H9 (cell line): ENCODE results near the gene STX16. TPM values are rescaled to one million over a fixed set of nuclear protein-coding genes. Genes with fewer than 3 reads are reported as not detected.
A peak's percentile ranks its signal among the peaks of the same experiment; 100 is the strongest.

Experiments
- DNase-seq: peaks from one replicate; pipeline ENCODE4 v3.0.0-alpha.2; 2017
- H2AFZ ChIP-seq: one replicate; pipeline ENCODE4 v1.6.1; 2013; ENCODE audit warnings: mild to moderate bottlenecking, low read length, control low read depth, moderate library complexity
- H2AK5ac ChIP-seq: 2 replicates; pipeline ENCODE4 v1.6.1; 2013; ENCODE audit warnings: low read length, control low read depth, mixed read lengths; ENCODE audit not compliant: insufficient read length
- H2BK120ac ChIP-seq: one replicate; pipeline ENCODE4 v1.6.1; 2013; ENCODE audit warnings: low read depth, mild to moderate bottlenecking, low read length, control low read depth, inconsistent platforms; ENCODE audit not compliant: poor library complexity, severe bottlenecking
- H2BK12ac ChIP-seq: 2 replicates; pipeline ENCODE4 v1.6.1; 2013; ENCODE audit warnings: low read length, control low read depth, mixed read lengths, low read depth; ENCODE audit not compliant: insufficient read length
- H2BK15ac ChIP-seq: 2 replicates; pipeline ENCODE4 v1.6.1; 2013; ENCODE audit warnings: low read depth, low read length, control low read depth
- H2BK20ac ChIP-seq: one replicate; pipeline ENCODE4 v1.6.1; 2013; ENCODE audit warnings: low read depth, mild to moderate bottlenecking, low read length, control low read depth, inconsistent platforms; ENCODE audit not compliant: poor library complexity, severe bottlenecking
- H2BK5ac ChIP-seq: 2 replicates; pipeline ENCODE4 v1.6.1; 2013; ENCODE audit warnings: low read length, control low read depth, mixed read lengths; ENCODE audit not compliant: insufficient read length
- H3K14ac ChIP-seq: 2 replicates; pipeline ENCODE4 v1.6.1; 2013; ENCODE audit warnings: low read length, control low read depth; ENCODE audit not compliant: insufficient read depth
- H3K18ac ChIP-seq: 2 replicates; pipeline ENCODE4 v1.6.1; 2013; ENCODE audit warnings: low read depth, mild to moderate bottlenecking, mixed read lengths, low read length, control low read depth; ENCODE audit not compliant: insufficient read length
- H3K23ac ChIP-seq: 2 replicates; pipeline ENCODE4 v1.6.1; 2013; ENCODE audit warnings: low read length, control low read depth, mixed read lengths, low read depth; ENCODE audit not compliant: insufficient read length
- H3K23me2 ChIP-seq: 2 replicates; pipeline ENCODE4 v1.6.1; 2013; ENCODE audit warnings: low read depth, mild to moderate bottlenecking, mixed read lengths, low read length, control low read depth; ENCODE audit not compliant: insufficient read length, poor library complexity, severe bottlenecking
- H3K27ac ChIP-seq: 2 replicates; pipeline ENCODE4 v1.5.1; 2013; ENCODE audit warnings: low read length, control low read depth, mixed read lengths, low read depth; ENCODE audit not compliant: insufficient read length
- H3K27me3 ChIP-seq: 2 replicates; pipeline ENCODE4 v1.6.1; 2013; ENCODE audit warnings: low read length, control low read depth, inconsistent platforms; ENCODE audit not compliant: insufficient read depth
- H3K4ac ChIP-seq: 2 replicates; pipeline ENCODE4 v1.6.1; 2013; ENCODE audit warnings: low read depth, mild to moderate bottlenecking, control low read depth, inconsistent platforms, low read length, moderate library complexity
- H3K4me1 ChIP-seq: 2 replicates; pipeline ENCODE4 v1.6.1; 2013; ENCODE audit warnings: low read length, control low read depth, inconsistent platforms; ENCODE audit not compliant: insufficient read depth
- H3K4me2 ChIP-seq: 2 replicates; pipeline ENCODE4 v1.6.1; 2013; ENCODE audit warnings: low read length, control low read depth, mixed read lengths; ENCODE audit not compliant: insufficient read length, insufficient read depth
- H3K56ac ChIP-seq: 2 replicates; pipeline ENCODE4 v1.6.1; 2013; ENCODE audit warnings: low read depth, mild to moderate bottlenecking, mixed read lengths, low read length, control low read depth; ENCODE audit not compliant: insufficient read length
- H3K79me1 ChIP-seq: 2 replicates; pipeline ENCODE4 v1.6.1; 2013; ENCODE audit warnings: low read depth, mild to moderate bottlenecking, moderate library complexity, low read length, control low read depth, inconsistent platforms; ENCODE audit not compliant: insufficient read depth, poor library complexity, severe bottlenecking
- H3K79me2 ChIP-seq: 2 replicates; pipeline ENCODE4 v1.6.1; 2013; ENCODE audit warnings: low read length, control low read depth, inconsistent platforms; ENCODE audit not compliant: insufficient read depth
- H3K9ac ChIP-seq: 2 replicates; pipeline ENCODE4 v1.6.1; 2013; ENCODE audit warnings: low read length, control low read depth, mixed read lengths; ENCODE audit not compliant: insufficient read length; ENCODE audit errors: extremely low read depth
- H3K9me3 ChIP-seq: one replicate; pipeline ENCODE4 v1.6.1; 2013; ENCODE audit warnings: low read depth, low read length, inconsistent platforms; ENCODE audit not compliant: control insufficient read depth
- H3T11ph ChIP-seq: one replicate; pipeline ENCODE4 v1.6.1; 2013; ENCODE audit warnings: mild to moderate bottlenecking, low read length, control low read depth, inconsistent platforms
- H4K20me1 ChIP-seq: one replicate; pipeline ENCODE4 v1.6.1; 2013; ENCODE audit not compliant: control insufficient read depth, insufficient read length, insufficient read depth
- H4K5ac ChIP-seq: 2 replicates; pipeline ENCODE4 v1.6.1; 2013; ENCODE audit warnings: low read depth, mild to moderate bottlenecking, mixed read lengths, low read length, control low read depth; ENCODE audit not compliant: insufficient read length
- H4K8ac ChIP-seq: replicated peaks from 2 replicates; pipeline ENCODE4 v1.6.1; 2013; ENCODE audit warnings: low read length, control low read depth, mixed read lengths, low read depth; ENCODE audit not compliant: insufficient read length
- H4K91ac ChIP-seq: 2 replicates; pipeline ENCODE4 v1.6.1; 2013; ENCODE audit warnings: low read depth, mild to moderate bottlenecking, moderate library complexity, mixed read lengths, low read length, control low read depth; ENCODE audit not compliant: insufficient read length
- H3K27ac Mint-ChIP-seq, 3 experiments: 2 replicates in 2 of 3; 3 replicates in 1 of 3; pipeline ENCODE4 v1.8.0; 2020 to 2021; ENCODE audit warnings: mixed read lengths in 3 of 3, mild to moderate bottlenecking in 1 of 3, moderate library complexity in 1 of 3
- H3K27me3 Mint-ChIP-seq: 2 replicates; pipeline ENCODE4 v1.8.0; 2021; ENCODE audit warnings: low read depth, mild to moderate bottlenecking, moderate library complexity, mixed read lengths
- H3K36me3 Mint-ChIP-seq, 3 experiments: 2 replicates in 2 of 3; 3 replicates in 1 of 3; pipeline ENCODE4 v1.8.0; 2020 to 2021; ENCODE audit warnings: low read depth in 3 of 3, mixed read lengths in 3 of 3; ENCODE audit not compliant: insufficient read depth in 1 of 3
- H3K4me1 Mint-ChIP-seq, 2 experiments: 2 replicates each; pipeline ENCODE4 v1.8.0; 2020; ENCODE audit warnings: mixed read lengths in 2 of 2
- H3K4me3 Mint-ChIP-seq, 2 experiments: 2 replicates in 1 of 2; 3 replicates in 1 of 2; pipeline ENCODE4 v1.8.0; 2020 to 2021; ENCODE audit warnings: mild to moderate bottlenecking in 2 of 2, mixed read lengths in 2 of 2, moderate library complexity in 1 of 2
- H3K9me3 Mint-ChIP-seq, 2 experiments: 2 replicates in 1 of 2; 3 replicates in 1 of 2; pipeline ENCODE4 v1.8.0; 2020; ENCODE audit warnings: mild to moderate bottlenecking in 2 of 2, mixed read lengths in 2 of 2, moderate library complexity in 1 of 2
- CTCF ChIP-seq: fragments of 200-600 bp; sonication (generic); conservative IDR thresholded peaks from 3 replicates; pipeline ENCODE4 v1.8.0; 2021; ENCODE audit warnings: antibody characterized with exemption, mild to moderate bottlenecking
- WGBS: extraction: QIAGEN DNeasy Blood & Tissue Kit; methylation state at CpG from one replicate; pipeline ENCODE4 v1.1.7; 2013; ENCODE audit warnings: missing lambda C conversion rate, low lambda C conversion rate, mixed read lengths; ENCODE audit not compliant: insufficient read length; ENCODE audit errors: extremely low coverage; 5-methylcytosine and 5-hydroxymethylcytosine counted together
- total RNA-seq: library from RNA; stranded (reverse); gene quantifications from 2 replicates; pipeline ENCODE4 v1.2.1, GENCODE V29; 2021

The STX16 gene
- total RNA-seq, 1 experiment from 2014 or later, result 87.8 TPM

- H3K9me3 Mint-ChIP-seq, result no peaks in the 10 kb centered on the region
Measured at GRCh38 chr20:58688840-58689239, 37.8 kb downstream of the STX16 start.

More at GRCh38 chr20:58688840-58689239, 37.8 kb downstream of the STX16 start:
- H3T11ph ChIP-seq, result no peak overlapping the region
- no peaks in the 10 kb centered on the region for H3K79me2 ChIP-seq
- H3K79me1 ChIP-seq, result no peaks in the 10 kb centered on the region
- H3K27ac ChIP-seq, result no peak overlapping the region
- H3K18ac ChIP-seq, result no peak overlapping the region
- H2BK5ac ChIP-seq, result no peak overlapping the region
- no peaks in the 10 kb centered on the region for H3K9me3 ChIP-seq
- no CpG with 5 or more reads among the region's 6 CpGs for WGBS
- TF ChIP-seq CTCF, result no peak
- H3K4me2 ChIP-seq, result no peak overlapping the region
- no peak overlapping the region for H2BK20ac ChIP-seq
- H2BK12ac ChIP-seq, result no peak overlapping the region
- no peak overlapping the region for H2AFZ ChIP-seq
- H3K27ac Mint-ChIP-seq, result peak overlapping the region in 1 of 3 experiments; percentile 73; a peak in 1 of 7 replicates
- H3K56ac ChIP-seq, result no peak overlapping the region
- no peak overlapping the region for H3K23ac ChIP-seq
- peaks cover 3% of the 10 kb centered on the region; the same call in 1 of the 2 replicates for H3K27me3 Mint-ChIP-seq
- no peak overlapping the region for H3K14ac ChIP-seq
- no peak overlapping the region for H4K91ac ChIP-seq
- H2AK5ac ChIP-seq, result no peak overlapping the region
- H4K20me1 ChIP-seq, result no peaks in the 10 kb centered on the region
- no peak overlapping the region for H2BK15ac ChIP-seq
- peaks cover 26 to 30% of the 10 kb centered on the region in 2 experiments for H3K4me1 Mint-ChIP-seq
- no peak overlapping the region for H2BK120ac ChIP-seq
- H3K9ac ChIP-seq, result no peak overlapping the region
- H3K36me3 Mint-ChIP-seq, result peaks cover 6 to 9% (median 8%) of the 10 kb centered on the region in 3 experiments; a peak in 4 of 7 replicates
- no peaks in the 10 kb centered on the region for H3K23me2 ChIP-seq
- no peak overlapping the region for H3K4ac ChIP-seq
- DNase-seq, result no peak
- no peak overlapping the region for H3K4me3 Mint-ChIP-seq
- no peaks in the 10 kb centered on the region for H3K27me3 ChIP-seq
- H4K5ac ChIP-seq, result no peak overlapping the region
- H4K8ac ChIP-seq, result no peak overlapping the region
- no peaks in the 10 kb centered on the region; the same call in 1 of the 2 replicates for H3K4me1 ChIP-seq
